ENCODE measurements around the gene MACROD2.

- TF ChIP-seq CTCF (IDR thresholded peaks at IDR 0.05), result no peak
- TF ChIP-seq POLR2A (IDR thresholded peaks at IDR 0.05), result no peak
Observed at GRCh38 chr20:15100506-15101160, 1105.3 kb downstream of the MACROD2 start.

Data from ovary (tissue), 3 donors.